ENCODE results near the gene TAF12. TPM values are rescaled to one million over a fixed set of nuclear protein-coding genes. Genes with fewer than 3 reads are reported as not detected.
"Not testable (repeated sequence)": the region's sequence is repeated elsewhere in the genome, so short reads cannot be mapped to it uniquely, and the experiment has no call there.

Gene TAF12
- total RNA-seq, 1 experiment from 2014 or later = 18.6 TPM

- H3K27me3 Mint-ChIP-seq (ENCODE audit: low read depth); H3K36me3 Mint-ChIP-seq; H3K9me3 Mint-ChIP-seq; H3K4me3 Mint-ChIP-seq; CTCF ChIA-PET; POLR2A ChIA-PET; DNase-seq (ENCODE audit: low spot score); H3K27ac Mint-ChIP-seq; H3K4me1 Mint-ChIP-seq; ATAC-seq: not testable (repeated sequence)
Observed at GRCh38 chr1:28653063-28653462, 10.2 kb upstream of the TAF12 start.

GRCh38 chr1:28648474-28649198 lies 5.8 kb upstream of the TAF12 start, which contains the start of gene RNU11:
Gene RNU11 (plus strand): TSS chr1:28648600.
- Mint-ChIP-seq H3K27me3 (ENCODE audit: low read depth) (no peaks in the 10 kb centered on the region), H3K4me3 (peak within 1 kb of the TSS; percentile 74), H3K9me3 (no peaks in the 10 kb centered on the region), H3K4me1 (peaks cover 18% of the 10 kb centered on the region), H3K27ac (peak within 1 kb of the TSS; percentile 100), H3K36me3 (no peaks in the 10 kb centered on the region)
- DNase-seq (ENCODE audit: low spot score) (peak; percentile 69), ATAC-seq (peak; percentile 79)
- ChIA-PET CTCF (interaction anchor here (1.1 to 1.6 kb wide), 2 partner anchors 88 to 229 kb away, joined by 4 to 6 read pairs; partner anchors contain the start of gene YTHDF2), POLR2A (interaction anchor here (0.7 to 1.8 kb wide), 7 partner anchors 20 to 826 kb away, joined by 3 to 26 read pairs (median 6); partner anchors contain the start of genes GMEB1 and YTHDF2)
- TF ChIP-seq ZNF671 (CRISPR knock-in tag; IDR thresholded peaks at IDR 0.05) (peak; percentile 99), ESRRA (CRISPR knock-in tag; IDR thresholded peaks at IDR 0.05; ENCODE audit: borderline replicate concordance) (peak; percentile 72; the same call in 1 of the 2 replicates), TEAD4 (CRISPR knock-in tag; IDR thresholded peaks at IDR 0.05) (peak; percentile 88), OVOL2 (CRISPR knock-in tag; IDR thresholded peaks at IDR 0.05; ENCODE audit: borderline replicate concordance) (peak; percentile 98), SMAD4 (CRISPR knock-in tag; IDR thresholded peaks at IDR 0.05) (peak; percentile 66; the same call in 1 of the 2 replicates), IRF2 (CRISPR knock-in tag; IDR thresholded peaks at IDR 0.05; ENCODE audit: borderline replicate concordance, low read depth) (no peak), CREM (CRISPR knock-in tag; IDR thresholded peaks at IDR 0.05) (peak; percentile 89), PREB (CRISPR knock-in tag; IDR thresholded peaks at IDR 0.05; ENCODE audit: borderline replicate concordance) (peak; percentile 94; the same call in 1 of the 2 replicates), RORB (CRISPR knock-in tag; IDR thresholded peaks at IDR 0.05) (peak; percentile 99), ATF1 (CRISPR knock-in tag; IDR thresholded peaks at IDR 0.05) (peak; percentile 84; the same call in 1 of the 2 replicates), E2F5 (CRISPR knock-in tag; IDR thresholded peaks at IDR 0.05) (no peak; the same call in none of the 2 replicates), GRHL2 (CRISPR knock-in tag; IDR thresholded peaks at IDR 0.05; ENCODE audit: insufficient replicate concordance, severe bottlenecking) (no peak), ARID4B (CRISPR knock-in tag; IDR thresholded peaks at IDR 0.05; ENCODE audit: borderline replicate concordance) (no peak; the same call in 1 of the 2 replicates), MYBL2 (CRISPR knock-in tag; IDR thresholded peaks at IDR 0.05) (no peak), JAZF1 (CRISPR knock-in tag; IDR thresholded peaks at IDR 0.05) (peak; percentile 99), AR (CRISPR knock-in tag; IDR thresholded peaks at IDR 0.05) (peak; percentile 99), ATF2 (CRISPR knock-in tag; IDR thresholded peaks at IDR 0.05; ENCODE audit: borderline replicate concordance, low read depth) (0 out of 2 replicates have a peak, but pooled peaks have one; percentile 48), NR1H2 (CRISPR knock-in tag; IDR thresholded peaks at IDR 0.05) (peak; percentile 69; the same call in 1 of the 2 replicates), ZNF232 (CRISPR knock-in tag; IDR thresholded peaks at IDR 0.05) (peak; percentile 91; the same call in 1 of the 2 replicates), ZBTB21 (CRISPR knock-in tag; IDR thresholded peaks at IDR 0.05; ENCODE audit: borderline replicate concordance) (no peak), CBFB (CRISPR knock-in tag; IDR thresholded peaks at IDR 0.05; ENCODE audit: low read depth) (no peak), NFE2L1 (CRISPR knock-in tag; IDR thresholded peaks at IDR 0.05) (no peak; the same call in 1 of the 2 replicates)
